ENCODE measurements around the gene CD63. TPM values are rescaled to one million over a fixed set of nuclear protein-coding genes. Genes with fewer than 3 reads are reported as not detected.

CD63 gene
- polyA plus RNA-seq, 1 experiment, result 1,955 TPM

DNA sequence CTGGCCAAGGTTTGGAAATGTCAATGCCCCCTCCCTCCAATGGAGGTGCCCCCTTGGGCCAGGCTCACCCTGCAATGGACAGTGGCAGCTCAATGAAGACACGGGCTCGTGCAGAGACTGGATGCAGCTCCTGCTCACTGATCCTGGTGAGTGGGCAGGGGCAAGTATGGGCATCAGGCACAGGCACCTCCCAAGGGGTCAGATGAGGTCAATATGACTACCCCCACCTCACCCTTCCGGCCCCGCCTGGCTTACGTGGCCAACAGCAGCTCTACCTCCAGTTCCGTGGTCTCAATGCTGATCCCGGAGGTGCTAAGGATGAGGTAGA lies 34.7 kb downstream of the CD63 start:
- no peak overlapping the region for H3K4me3 ChIP-seq (ENCODE audit: low read depth, low read length)
- TF ChIP-seq, protein P1, sequence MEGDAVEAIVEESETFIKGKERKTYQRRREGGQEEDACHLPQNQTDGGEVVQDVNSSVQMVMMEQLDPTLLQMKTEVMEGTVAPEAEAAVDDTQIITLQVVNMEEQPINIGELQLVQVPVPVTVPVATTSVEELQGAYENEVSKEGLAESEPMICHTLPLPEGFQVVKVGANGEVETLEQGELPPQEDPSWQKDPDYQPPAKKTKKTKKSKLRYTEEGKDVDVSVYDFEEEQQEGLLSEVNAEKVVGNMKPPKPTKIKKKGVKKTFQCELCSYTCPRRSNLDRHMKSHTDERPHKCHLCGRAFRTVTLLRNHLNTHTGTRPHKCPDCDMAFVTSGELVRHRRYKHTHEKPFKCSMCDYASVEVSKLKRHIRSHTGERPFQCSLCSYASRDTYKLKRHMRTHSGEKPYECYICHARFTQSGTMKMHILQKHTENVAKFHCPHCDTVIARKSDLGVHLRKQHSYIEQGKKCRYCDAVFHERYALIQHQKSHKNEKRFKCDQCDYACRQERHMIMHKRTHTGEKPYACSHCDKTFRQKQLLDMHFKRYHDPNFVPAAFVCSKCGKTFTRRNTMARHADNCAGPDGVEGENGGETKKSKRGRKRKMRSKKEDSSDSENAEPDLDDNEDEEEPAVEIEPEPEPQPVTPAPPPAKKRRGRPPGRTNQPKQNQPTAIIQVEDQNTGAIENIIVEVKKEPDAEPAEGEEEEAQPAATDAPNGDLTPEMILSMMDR (IDR thresholded peaks at IDR 0.05; ENCODE audit: low read depth, low read length), result no peak
- H3K9me3 ChIP-seq (ENCODE audit: control insufficient read depth, insufficient read depth, low read length), result no peaks in the 10 kb centered on the region
- DNase-seq (ENCODE audit: low read depth, low spot score), result no peak
- H3K27me3 ChIP-seq (ENCODE audit: control insufficient read depth, insufficient read depth, low read length), result peaks cover 2% of the 10 kb centered on the region
- H3K27ac ChIP-seq (ENCODE audit: low read depth, low read length), result no peak overlapping the region
- ChIA-PET POLR2A (no interaction called here), CTCF (no interaction called here)

DNA sequence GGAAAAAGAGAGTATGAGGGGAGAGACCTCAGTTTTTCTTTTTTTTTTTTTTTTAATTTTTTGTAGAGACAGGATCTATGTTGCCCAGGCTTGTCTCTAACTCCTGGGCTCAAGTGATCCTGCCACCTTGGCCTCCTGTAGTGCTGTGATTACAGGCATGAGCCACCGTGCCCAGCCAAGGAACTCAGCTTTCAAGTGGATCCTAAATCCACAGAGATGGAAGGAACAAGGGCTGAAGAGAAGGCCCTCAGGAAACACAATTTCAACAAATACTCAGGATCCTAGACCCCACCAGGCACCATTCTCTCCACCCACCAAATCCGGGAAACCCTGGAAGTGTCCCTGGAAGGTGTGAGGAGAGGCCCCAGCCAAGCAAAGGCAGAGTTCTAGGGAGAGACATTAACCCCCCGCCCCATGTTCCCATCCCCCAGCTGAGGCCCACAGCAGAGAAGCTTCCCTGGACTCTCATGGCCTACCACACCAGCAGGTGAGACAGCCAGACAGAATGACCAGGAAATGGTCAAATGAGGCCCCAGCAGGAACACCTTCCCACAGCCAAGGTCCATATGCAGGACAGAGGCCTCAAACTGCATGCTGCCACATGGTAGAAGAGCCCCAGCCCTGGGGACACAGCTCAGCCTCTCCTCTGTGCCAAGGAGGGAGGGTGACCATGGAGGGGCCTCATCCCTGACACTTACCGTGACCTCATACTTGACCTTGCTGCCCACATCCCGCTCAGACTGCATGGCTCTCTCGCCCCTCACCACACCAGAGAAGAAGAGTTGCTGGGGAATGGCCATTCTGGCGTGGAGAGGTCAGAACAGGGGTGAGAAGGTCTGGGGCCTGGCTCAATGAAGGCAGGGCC lies 35.3 kb downstream of the CD63 start:
- peaks cover 2% of the 10 kb centered on the region for H3K27me3 ChIP-seq (ENCODE audit: control insufficient read depth, insufficient read depth, low read length)
- no peak for DNase-seq (ENCODE audit: low read depth, low spot score)
- TF ChIP-seq, protein P1 (IDR thresholded peaks at IDR 0.05; ENCODE audit: low read depth, low read length), result no peak
- no peak overlapping the region for H3K4me3 ChIP-seq (ENCODE audit: low read depth, low read length)
- no peaks in the 10 kb centered on the region for H3K9me3 ChIP-seq (ENCODE audit: control insufficient read depth, insufficient read depth, low read length)
- no peak overlapping the region for H3K27ac ChIP-seq (ENCODE audit: low read depth, low read length)
- ChIA-PET CTCF (no interaction called here), POLR2A (no interaction called here)

- no peak for DNase-seq (ENCODE audit: low read depth, low spot score)
- POLR2A ChIA-PET, result no interaction called here
- CTCF ChIA-PET, result no interaction called here
Observed at GRCh38 chr12:55692631-55693322, 36.0 kb downstream of the CD63 start.

GRCh38 chr12:55688716-55689655 lies 39.8 kb downstream of the CD63 start:
- ChIA-PET POLR2A (no interaction called here), CTCF (no interaction called here)
- no peak for DNase-seq (ENCODE audit: low read depth, low spot score)
- H3K4me3 ChIP-seq (ENCODE audit: low read depth, low read length), result no peak overlapping the region
- H3K27me3 ChIP-seq (ENCODE audit: control insufficient read depth, insufficient read depth, low read length), result peaks cover 1% of the 10 kb centered on the region
- TF ChIP-seq, protein P1 (IDR thresholded peaks at IDR 0.05; ENCODE audit: low read depth, low read length), result no peak
- no peaks in the 10 kb centered on the region for H3K9me3 ChIP-seq (ENCODE audit: control insufficient read depth, insufficient read depth, low read length)
- H3K27ac ChIP-seq (ENCODE audit: low read depth, low read length), result no peak overlapping the region

More at GRCh38 chr12:55692631-55693322, 36.0 kb downstream of the CD63 start:
- Histone ChIP-seq H3K27me3 (ENCODE audit: control insufficient read depth, insufficient read depth, low read length) (peaks cover 2% of the 10 kb centered on the region), H3K9me3 (ENCODE audit: control insufficient read depth, insufficient read depth, low read length) (no peaks in the 10 kb centered on the region), H3K4me3 (ENCODE audit: low read depth, low read length) (no peak overlapping the region), H3K27ac (ENCODE audit: low read depth, low read length) (no peak overlapping the region)
- TF ChIP-seq, protein P1 (IDR thresholded peaks at IDR 0.05; ENCODE audit: low read depth, low read length), result no peak

Data from AG04450 (cell line).